ENCODE data around the gene ZNF469.

DNA sequence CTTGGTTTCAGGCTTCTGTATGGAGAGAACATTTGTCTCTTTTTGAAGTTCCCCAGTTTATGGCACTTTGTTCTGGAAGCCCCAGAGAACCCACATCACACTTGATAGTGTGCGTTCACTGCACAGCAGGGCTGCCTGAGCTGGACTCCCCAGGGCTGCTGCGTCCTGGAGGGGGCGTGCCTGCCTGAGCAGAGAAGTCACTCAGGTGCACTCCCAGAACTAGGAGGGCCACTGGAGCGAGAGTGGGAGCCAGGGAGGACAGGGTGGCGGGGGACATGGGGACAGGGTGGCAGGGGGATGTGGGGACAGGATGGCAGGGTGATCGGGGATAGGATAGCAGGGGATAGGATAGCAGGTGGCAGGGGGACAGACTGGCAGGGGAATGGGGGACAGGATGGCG, 43.9 kb upstream of the ZNF469 start:
- TF ChIP-seq, protein P1, sequence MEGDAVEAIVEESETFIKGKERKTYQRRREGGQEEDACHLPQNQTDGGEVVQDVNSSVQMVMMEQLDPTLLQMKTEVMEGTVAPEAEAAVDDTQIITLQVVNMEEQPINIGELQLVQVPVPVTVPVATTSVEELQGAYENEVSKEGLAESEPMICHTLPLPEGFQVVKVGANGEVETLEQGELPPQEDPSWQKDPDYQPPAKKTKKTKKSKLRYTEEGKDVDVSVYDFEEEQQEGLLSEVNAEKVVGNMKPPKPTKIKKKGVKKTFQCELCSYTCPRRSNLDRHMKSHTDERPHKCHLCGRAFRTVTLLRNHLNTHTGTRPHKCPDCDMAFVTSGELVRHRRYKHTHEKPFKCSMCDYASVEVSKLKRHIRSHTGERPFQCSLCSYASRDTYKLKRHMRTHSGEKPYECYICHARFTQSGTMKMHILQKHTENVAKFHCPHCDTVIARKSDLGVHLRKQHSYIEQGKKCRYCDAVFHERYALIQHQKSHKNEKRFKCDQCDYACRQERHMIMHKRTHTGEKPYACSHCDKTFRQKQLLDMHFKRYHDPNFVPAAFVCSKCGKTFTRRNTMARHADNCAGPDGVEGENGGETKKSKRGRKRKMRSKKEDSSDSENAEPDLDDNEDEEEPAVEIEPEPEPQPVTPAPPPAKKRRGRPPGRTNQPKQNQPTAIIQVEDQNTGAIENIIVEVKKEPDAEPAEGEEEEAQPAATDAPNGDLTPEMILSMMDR (conservative IDR thresholded peaks at IDR 0.05; ENCODE audit: low read depth, low read length) = no peak
- no peak for TF ChIP-seq EZH2 (IDR thresholded peaks at IDR 0.05; ENCODE audit: borderline replicate concordance, low read depth, low read length, poor library complexity, severe bottlenecking)

Data from A673 (cell line).